GM13976 (cell line): Measurements from ENCODE around the gene RAMP1.

ENCODE experiments used
- DNase-seq: peaks from one replicate; pipeline ENCODE4 v3.0.0; 2012; ENCODE audit warnings: low spot score
- in situ Hi-C: fragments of 300-500 bp; cut with MboI; formaldehyde crosslinking; loops from one replicate; pipeline ENCODE4 v1.12.0; 2022; ENCODE audit warnings: low sequenced_read_pairs, mixed read lengths, inconsistent platforms; ENCODE audit not compliant: unreplicated experiment
- TF ChIP-seq, protein P1 (sequence below): IDR thresholded peaks from 2 replicates; pipeline ENCODE4 v1.5.1; 2012; ENCODE audit warnings: borderline replicate concordance, mild to moderate bottlenecking; ENCODE audit not compliant: insufficient read depth; ENCODE audit errors: extremely low read depth, missing control alignments, control extremely low read depth

The RAMP1 gene

DNA sequence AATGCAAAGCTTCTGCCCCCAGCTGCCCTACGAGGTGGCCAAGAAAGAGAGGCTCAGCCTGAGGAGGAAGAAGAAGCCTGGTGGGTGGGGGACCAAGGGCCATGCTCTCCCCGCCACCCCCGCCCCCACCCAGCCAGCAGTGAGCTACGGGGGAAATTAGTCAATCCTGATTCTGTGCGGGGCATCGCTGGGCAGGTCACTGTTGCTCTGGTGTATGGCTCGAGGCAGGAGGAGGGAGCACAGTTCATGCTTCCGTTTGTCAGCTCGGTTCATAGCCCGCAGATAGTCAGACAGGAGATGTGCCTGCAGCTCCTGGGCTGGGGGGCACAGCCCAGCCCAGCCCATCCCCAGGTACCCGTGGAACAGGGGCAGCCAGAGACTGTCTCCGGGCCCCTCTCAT, 17.1 kb downstream of the RAMP1 start:
- TF ChIP-seq, protein P1, sequence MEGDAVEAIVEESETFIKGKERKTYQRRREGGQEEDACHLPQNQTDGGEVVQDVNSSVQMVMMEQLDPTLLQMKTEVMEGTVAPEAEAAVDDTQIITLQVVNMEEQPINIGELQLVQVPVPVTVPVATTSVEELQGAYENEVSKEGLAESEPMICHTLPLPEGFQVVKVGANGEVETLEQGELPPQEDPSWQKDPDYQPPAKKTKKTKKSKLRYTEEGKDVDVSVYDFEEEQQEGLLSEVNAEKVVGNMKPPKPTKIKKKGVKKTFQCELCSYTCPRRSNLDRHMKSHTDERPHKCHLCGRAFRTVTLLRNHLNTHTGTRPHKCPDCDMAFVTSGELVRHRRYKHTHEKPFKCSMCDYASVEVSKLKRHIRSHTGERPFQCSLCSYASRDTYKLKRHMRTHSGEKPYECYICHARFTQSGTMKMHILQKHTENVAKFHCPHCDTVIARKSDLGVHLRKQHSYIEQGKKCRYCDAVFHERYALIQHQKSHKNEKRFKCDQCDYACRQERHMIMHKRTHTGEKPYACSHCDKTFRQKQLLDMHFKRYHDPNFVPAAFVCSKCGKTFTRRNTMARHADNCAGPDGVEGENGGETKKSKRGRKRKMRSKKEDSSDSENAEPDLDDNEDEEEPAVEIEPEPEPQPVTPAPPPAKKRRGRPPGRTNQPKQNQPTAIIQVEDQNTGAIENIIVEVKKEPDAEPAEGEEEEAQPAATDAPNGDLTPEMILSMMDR, result no peak
- in situ Hi-C loops, result no loop called here
- no peak for DNase-seq

DNA sequence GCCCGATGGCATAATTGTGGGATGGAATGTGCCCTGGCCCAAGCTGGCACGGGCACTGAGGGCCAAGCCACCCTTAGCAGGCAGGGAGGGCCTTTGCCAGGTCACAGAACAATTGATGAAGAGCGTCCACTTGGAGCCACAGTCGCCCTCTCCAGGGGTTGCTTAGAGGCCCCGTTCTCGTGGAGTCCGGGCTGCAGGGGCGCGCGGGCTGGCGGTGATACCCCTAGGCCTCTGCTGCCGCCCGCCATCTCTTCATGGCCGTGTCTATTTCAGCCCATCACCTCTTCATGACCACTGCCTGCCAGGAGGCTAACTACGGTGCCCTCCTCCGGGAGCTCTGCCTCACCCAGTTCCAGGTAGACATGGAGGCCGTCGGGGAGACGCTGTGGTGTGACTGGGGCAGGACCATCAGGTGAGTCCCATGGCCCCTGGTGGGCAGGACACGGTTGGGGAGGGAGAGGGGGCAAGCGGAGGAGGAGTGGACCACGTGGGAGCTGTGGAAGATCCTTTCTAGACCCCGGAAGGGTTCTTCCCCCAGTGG, 17.6 kb downstream of the RAMP1 start:
- TF ChIP-seq, protein P1, result no peak
- no peak for DNase-seq
- in situ Hi-C loops, result no loop called here

DNA sequence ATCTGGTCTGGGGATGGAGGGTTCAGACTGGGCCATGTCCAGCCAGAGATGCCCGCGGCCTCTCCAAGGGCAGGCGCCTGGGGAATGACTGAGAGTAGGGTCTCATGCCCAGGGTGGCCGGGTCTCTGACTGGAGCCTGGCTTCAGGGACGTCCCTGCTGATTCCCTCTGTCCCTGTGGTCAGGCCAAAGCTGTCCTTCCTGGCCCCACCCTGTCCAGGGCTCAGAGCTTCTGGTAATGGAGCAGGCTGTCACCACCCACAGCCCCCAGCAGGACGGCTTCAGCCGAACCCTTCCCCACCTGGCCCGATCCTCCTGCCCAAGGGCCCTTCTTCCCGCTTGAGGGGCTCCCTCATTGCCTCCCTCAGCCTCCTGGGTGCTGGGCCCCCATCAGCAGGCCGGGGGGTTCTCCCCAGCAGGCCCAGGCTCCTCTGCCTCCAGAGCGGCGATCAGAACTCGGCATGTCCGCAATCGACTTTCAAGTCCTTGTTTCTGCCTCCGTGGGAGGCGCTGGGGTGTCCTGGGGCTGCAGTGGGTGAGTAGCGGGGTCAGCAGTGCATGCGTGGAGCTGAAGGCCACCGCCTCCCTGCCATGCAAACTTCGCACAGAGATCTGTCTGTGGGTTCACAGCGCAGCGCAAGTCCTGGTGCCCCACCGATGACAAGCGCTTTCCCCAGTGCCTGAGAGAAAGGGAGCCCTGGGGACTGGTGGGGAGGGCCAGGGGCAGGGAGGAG, 18.3 kb downstream of the RAMP1 start:
- DNase-seq, result no peak
- in situ Hi-C loops, result no loop called here
- TF ChIP-seq, protein P1, result no peak

DNA sequence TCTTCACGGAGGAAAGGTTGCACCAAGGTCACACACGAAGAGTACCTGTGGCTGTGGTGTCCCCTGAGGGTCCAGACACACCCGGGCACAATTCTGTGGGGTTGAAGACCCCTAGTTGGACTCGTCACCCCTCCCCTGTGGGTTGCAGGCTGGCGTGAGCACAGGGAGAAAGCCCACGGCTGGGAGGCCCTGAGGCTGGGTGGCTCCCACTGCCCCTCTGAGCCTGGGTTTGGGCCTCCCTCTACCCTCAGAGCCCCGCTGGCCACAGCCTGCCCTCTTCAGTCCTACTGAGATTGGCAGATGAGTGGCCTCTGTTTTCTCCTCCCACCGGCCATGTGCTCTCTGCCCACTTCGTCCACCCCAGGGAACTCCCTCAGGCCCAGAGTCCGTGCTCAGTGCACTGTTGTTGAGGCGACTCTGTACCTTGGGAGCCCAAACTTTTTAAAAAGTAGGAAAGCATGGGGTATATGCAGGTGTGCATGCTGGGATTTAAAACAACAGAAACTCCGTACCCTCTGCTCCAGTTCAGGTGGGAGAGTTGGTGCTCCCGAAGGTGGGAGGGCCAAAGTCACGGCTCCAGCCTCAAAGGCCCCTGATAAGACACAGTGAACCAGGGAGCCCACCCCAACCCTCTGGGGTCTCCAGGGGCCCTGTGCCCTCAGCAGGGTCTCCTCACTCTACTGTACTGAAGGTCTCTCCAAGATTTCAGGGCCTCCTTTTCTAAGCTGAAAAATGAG, 19.1 kb downstream of the RAMP1 start:
- no peak for DNase-seq
- TF ChIP-seq, protein P1, result no peak
- in situ Hi-C loops, result no loop called here

DNA sequence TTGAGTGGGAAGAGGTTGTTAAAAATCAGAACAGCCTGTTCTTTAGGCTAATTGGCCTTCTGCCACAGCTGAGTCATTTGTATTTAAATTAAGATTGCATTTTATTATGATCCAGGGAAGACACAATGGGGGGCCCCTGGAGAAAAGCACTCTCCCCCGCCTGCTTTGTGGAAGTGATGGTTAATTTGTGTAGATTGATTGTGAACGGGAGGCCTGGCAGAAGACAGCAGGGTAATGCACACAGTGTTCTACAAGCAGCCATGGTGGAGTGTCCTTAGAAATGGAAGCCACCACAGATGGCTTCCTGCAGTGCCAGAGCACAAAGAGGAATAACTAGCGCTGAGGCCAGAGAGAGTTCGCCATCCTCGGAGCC, 19.6 kb downstream of the RAMP1 start:
- in situ Hi-C loops, result no loop called here
- DNase-seq, result no peak
- TF ChIP-seq, protein P1, result no peak

DNA sequence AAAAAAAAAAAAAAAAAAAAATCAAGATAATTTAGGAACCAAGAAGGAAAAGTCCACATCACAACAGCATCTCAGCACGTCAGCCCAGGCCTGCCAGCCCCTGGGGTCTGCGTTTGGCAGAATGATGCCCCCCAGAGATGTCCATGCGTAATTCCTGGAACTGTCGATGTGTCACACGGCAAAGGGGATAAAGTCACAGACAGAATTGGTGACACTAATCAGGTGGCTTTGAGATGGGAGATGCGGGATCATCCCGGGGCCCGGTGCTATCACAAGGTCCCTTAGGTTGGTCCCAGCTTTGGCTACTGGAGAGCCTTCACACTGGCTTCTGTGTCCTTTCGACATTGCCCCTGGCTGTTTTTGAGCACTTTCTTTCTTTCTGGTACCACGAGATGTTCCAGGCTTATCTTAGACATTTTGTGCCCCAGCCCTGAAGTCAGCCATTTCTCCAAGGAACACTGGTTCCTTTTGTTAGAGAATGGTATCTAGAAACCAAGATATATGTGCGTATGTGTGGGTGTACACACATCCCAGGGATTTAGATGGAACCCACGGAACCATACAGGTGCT, 20.7 kb downstream of the RAMP1 start:
- DNase-seq, result no peak
- in situ Hi-C loops, result no loop called here
- TF ChIP-seq, protein P1, result no peak
